SK-N-MC (cell line): ENCODE results near the gene SPRED3.

Experiments used
- EZH2 ChIP-seq: fragments of 200-600 bp; sonication (generic); IDR thresholded peaks from one replicate; pipeline ENCODE4 v1.6.1; 2017; ENCODE audit warnings: antibody characterized with exemption
- POLR2AphosphoS5 ChIP-seq: IDR thresholded peaks from 2 replicates; pipeline ENCODE4 v1.6.1; 2012; ENCODE audit warnings: mild to moderate bottlenecking, low read depth, low read length, borderline replicate concordance

GRCh38 chr19:38411041-38411712 lies 22.7 kb downstream of the SPRED3 start:
- TF ChIP-seq POLR2AphosphoS5 (no peak), EZH2 (no peak)
